ENCODE results near the gene UTS2B. TPM values are rescaled to one million over a fixed set of nuclear protein-coding genes. Genes with fewer than 3 reads are reported as not detected.

The UTS2B gene
- total and polyA plus RNA-seq, 2 experiments from 2014 or later, result 0.21 TPM; not detected in 1

GRCh38 chr3:191307341-191307740 is 23.0 kb downstream of the UTS2B start:
- Histone ChIP-seq H3K79me2 (replicated peaks; ENCODE audit: insufficient read depth) (no peaks in the 10 kb centered on the region), H3K27me3 (ENCODE audit: insufficient read depth) (no peaks in the 10 kb centered on the region), H3K4me3 (no peak overlapping the region), H3K27ac (ENCODE audit: low read depth) (no peak overlapping the region), H3K36me3 (ENCODE audit: insufficient read depth) (no peaks in the 10 kb centered on the region), H3K4me2 (no peak overlapping the region), H3K9me2 (ENCODE audit: insufficient read depth) (no peaks in the 10 kb centered on the region), H4K20me1 (replicated peaks; ENCODE audit: insufficient read depth) (no peaks in the 10 kb centered on the region), H3K4me1 (ENCODE audit: insufficient read depth) (peaks cover 5% of the 10 kb centered on the region), H3F3A (replicated peaks; ENCODE audit: low read depth) (no peaks in the 10 kb centered on the region), H2AFZ (peak overlapping the region; percentile 18; the same call in 1 of the 2 replicates)
- Mint-ChIP-seq H3K36me3 (ENCODE audit: low read depth) (no peaks in the 10 kb centered on the region), H3K27me3 (ENCODE audit: insufficient read depth, low read depth, poor library complexity) (no peaks in the 10 kb centered on the region), H3K9me3 (no peaks in the 10 kb centered on the region), H3K4me1 (peaks cover 8% of the 10 kb centered on the region), H3K4me3 (no peak overlapping the region), H3K27ac (no peak overlapping the region)
- ATAC-seq (no peak), DNase-seq (ENCODE audit: low spot score) (no peak)
- TF ChIP-seq, protein P1, sequence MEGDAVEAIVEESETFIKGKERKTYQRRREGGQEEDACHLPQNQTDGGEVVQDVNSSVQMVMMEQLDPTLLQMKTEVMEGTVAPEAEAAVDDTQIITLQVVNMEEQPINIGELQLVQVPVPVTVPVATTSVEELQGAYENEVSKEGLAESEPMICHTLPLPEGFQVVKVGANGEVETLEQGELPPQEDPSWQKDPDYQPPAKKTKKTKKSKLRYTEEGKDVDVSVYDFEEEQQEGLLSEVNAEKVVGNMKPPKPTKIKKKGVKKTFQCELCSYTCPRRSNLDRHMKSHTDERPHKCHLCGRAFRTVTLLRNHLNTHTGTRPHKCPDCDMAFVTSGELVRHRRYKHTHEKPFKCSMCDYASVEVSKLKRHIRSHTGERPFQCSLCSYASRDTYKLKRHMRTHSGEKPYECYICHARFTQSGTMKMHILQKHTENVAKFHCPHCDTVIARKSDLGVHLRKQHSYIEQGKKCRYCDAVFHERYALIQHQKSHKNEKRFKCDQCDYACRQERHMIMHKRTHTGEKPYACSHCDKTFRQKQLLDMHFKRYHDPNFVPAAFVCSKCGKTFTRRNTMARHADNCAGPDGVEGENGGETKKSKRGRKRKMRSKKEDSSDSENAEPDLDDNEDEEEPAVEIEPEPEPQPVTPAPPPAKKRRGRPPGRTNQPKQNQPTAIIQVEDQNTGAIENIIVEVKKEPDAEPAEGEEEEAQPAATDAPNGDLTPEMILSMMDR (conservative IDR thresholded peaks at IDR 0.05; ENCODE audit: low read depth in 2 of 2), result no peak
- no peak for TF ChIP-seq EZH2 (IDR thresholded peaks at IDR 0.05; ENCODE audit: low read depth, unreplicated experiment)
- no peak for TF ChIP-seq JUNB (IDR thresholded peaks at IDR 0.05; ENCODE audit: unreplicated experiment)
- TF ChIP-seq POLR2AphosphoS5 (IDR thresholded peaks at IDR 0.05; ENCODE audit: low read depth), result no peak
- no peak for TF ChIP-seq STAT1 (IDR thresholded peaks at IDR 0.05; ENCODE audit: unreplicated experiment)
- TF ChIP-seq, protein P2, sequence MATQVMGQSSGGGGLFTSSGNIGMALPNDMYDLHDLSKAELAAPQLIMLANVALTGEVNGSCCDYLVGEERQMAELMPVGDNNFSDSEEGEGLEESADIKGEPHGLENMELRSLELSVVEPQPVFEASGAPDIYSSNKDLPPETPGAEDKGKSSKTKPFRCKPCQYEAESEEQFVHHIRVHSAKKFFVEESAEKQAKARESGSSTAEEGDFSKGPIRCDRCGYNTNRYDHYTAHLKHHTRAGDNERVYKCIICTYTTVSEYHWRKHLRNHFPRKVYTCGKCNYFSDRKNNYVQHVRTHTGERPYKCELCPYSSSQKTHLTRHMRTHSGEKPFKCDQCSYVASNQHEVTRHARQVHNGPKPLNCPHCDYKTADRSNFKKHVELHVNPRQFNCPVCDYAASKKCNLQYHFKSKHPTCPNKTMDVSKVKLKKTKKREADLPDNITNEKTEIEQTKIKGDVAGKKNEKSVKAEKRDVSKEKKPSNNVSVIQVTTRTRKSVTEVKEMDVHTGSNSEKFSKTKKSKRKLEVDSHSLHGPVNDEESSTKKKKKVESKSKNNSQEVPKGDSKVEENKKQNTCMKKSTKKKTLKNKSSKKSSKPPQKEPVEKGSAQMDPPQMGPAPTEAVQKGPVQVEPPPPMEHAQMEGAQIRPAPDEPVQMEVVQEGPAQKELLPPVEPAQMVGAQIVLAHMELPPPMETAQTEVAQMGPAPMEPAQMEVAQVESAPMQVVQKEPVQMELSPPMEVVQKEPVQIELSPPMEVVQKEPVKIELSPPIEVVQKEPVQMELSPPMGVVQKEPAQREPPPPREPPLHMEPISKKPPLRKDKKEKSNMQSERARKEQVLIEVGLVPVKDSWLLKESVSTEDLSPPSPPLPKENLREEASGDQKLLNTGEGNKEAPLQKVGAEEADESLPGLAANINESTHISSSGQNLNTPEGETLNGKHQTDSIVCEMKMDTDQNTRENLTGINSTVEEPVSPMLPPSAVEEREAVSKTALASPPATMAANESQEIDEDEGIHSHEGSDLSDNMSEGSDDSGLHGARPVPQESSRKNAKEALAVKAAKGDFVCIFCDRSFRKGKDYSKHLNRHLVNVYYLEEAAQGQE (IDR thresholded peaks at IDR 0.05; ENCODE audit: unreplicated experiment), result no peak
- TF ChIP-seq CREB1 (CRISPR knock-in tag; IDR thresholded peaks at IDR 0.05; ENCODE audit: low read depth), result no peak
- no peak for TF ChIP-seq ZNF114 (CRISPR knock-in tag; IDR thresholded peaks at IDR 0.05)
- no peak for TF ChIP-seq EZH2phosphoT487 (IDR thresholded peaks at IDR 0.05; ENCODE audit: unreplicated experiment)
- TF ChIP-seq NANOG (IDR thresholded peaks at IDR 0.05; ENCODE audit: borderline replicate concordance), result no peak
- no peak for TF ChIP-seq ZNF462 (CRISPR knock-in tag; IDR thresholded peaks at IDR 0.05)
- TF ChIP-seq ZNF331 (CRISPR knock-in tag; IDR thresholded peaks at IDR 0.05; ENCODE audit: low read depth), result no peak
- TF ChIP-seq ETS1 (IDR thresholded peaks at IDR 0.05), result no peak

Measured in GM23338 (cell line).